HG02943 (cell line): Measurements from ENCODE around the gene CCL17.
"Not testable (repeated sequence)": the region's sequence is repeated elsewhere in the genome, so short reads cannot be mapped to it uniquely, and the experiment has no call there.

Source experiments
- ATAC-seq: cut with Tn5 transposase; IDR thresholded peaks from one replicate; pipeline ENCODE4 v1.9.1; 2021; ENCODE audit warnings: mild to moderate bottlenecking, low read depth, moderate library complexity; ENCODE audit not compliant: unreplicated experiment

Gene CCL17

GRCh38 chr16:57403965-57404817, at the start of gene CCL17:
CCL17 (plus strand) TSS chr16:57404767; CDS start chr16:57413933, 9,166 bp downstream.
- no peak for ATAC-seq

GRCh38 chr16:57355898-57356414, 48.6 kb upstream of the CCL17 start:
- ATAC-seq: no peak

- ATAC-seq: no peak
Observed at GRCh38 chr16:57356547-57356946, 48.0 kb upstream of the CCL17 start.

GRCh38 chr16:57357330-57358085, 47.1 kb upstream of the CCL17 start:
- no peak for ATAC-seq

- no peak for ATAC-seq
Observed at GRCh38 chr16:57358086-57358420, 46.5 kb upstream of the CCL17 start.

GRCh38 chr16:57358527-57359095, 46.0 kb upstream of the CCL17 start, which contains the start of gene CCL22:
CCL22 (plus strand) TSS chr16:57358783; CDS start chr16:57358817, 34 bp downstream.
- ATAC-seq: no peak

- no peak for ATAC-seq
Observed at GRCh38 chr16:57360321-57360935, 44.1 kb upstream of the CCL17 start.

- ATAC-seq: no peak
Observed at GRCh38 chr16:57361404-57361803, 43.2 kb upstream of the CCL17 start.

- ATAC-seq: no peak
Observed at GRCh38 chr16:57364143-57364542, 40.4 kb upstream of the CCL17 start.

- no peak for ATAC-seq
Observed at GRCh38 chr16:57366544-57367040, 38.0 kb upstream of the CCL17 start.

- no peak for ATAC-seq
Observed at GRCh38 chr16:57367116-57367752, 37.3 kb upstream of the CCL17 start.

- no peak for ATAC-seq
Observed at GRCh38 chr16:57371494-57372371, 32.8 kb upstream of the CCL17 start.

GRCh38 chr16:57372372-57373116, 32.0 kb upstream of the CCL17 start, which contains the start of gene CX3CL1:
CX3CL1 (plus strand) TSS chr16:57372490; CDS start chr16:57372569, 79 bp downstream.
- no peak for ATAC-seq

- ATAC-seq: no peak
Observed at GRCh38 chr16:57373117-57373947, 31.2 kb upstream of the CCL17 start.

- ATAC-seq: no peak
Observed at GRCh38 chr16:57374067-57374534, 30.5 kb upstream of the CCL17 start.

GRCh38 chr16:57374925-57375465, 29.6 kb upstream of the CCL17 start:
- ATAC-seq: not testable (repeated sequence)

- ATAC-seq: no peak
Observed at GRCh38 chr16:57376313-57376818, 28.2 kb upstream of the CCL17 start.
